ENCODE measurements around the gene SBDS.
A peak's percentile ranks its signal among the peaks of the same experiment; 100 is the strongest.
"Not testable (repeated sequence)": the region's sequence is repeated elsewhere in the genome, so short reads cannot be mapped to it uniquely, and the experiment has no call there.

Gene SBDS

DNA sequence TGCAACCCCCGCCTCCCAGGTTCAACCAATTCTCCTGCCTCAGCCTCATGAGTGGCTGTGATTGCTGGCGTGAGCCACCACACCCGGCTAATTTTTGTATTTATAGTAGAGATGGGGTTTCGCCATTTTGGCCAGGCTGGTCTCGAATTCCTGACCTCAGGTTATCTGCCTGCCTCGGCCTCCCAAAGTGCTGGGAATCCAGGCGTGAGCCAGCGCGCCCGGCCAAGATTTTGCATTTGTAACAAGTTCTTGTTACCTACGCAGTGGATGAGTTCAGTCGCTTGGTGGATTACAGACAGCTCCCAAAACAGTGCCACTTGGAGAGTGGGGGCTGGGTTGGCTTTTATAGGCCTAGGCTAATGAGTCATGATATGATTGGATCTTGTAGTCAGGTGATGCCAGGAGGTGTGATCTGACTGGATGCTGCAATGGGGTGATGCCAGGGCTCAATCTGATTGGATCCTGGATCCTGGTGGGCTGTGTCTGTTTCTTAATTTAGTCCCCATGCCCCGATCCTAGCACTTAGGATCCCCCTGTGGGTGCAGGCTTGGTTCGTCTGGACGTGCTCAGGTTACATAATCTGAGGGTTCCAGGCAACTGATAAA is 20.3 kb downstream of the SBDS start:
- FAIRE-seq (no peak), DNase-seq (ENCODE audit: insufficient read length, low spot score) (no peak)

DNA sequence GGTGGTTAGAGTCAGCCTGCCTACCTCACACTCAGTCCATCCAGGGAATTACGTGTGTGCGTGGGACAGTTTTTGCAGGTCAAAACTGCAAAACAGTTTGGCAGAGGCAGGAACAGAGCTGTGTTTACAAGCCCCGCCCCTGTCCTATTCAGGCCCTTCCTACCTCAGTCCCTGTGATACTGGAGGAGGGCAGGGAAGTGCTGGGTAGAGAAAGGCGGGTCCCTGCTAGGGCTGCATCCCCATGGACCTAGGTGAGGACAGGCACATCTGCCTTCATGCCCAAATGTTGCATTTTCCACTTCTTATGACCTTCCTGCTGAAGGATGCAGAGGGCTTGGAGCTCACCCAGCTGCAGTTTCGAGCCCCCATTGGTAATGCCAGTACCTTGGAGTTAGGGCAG is 25.1 kb downstream of the SBDS start:
- TF ChIP-seq TAF1 (IDR thresholded peaks at IDR 0.05; ENCODE audit: low read depth, low read length) (no peak), SPI1 (IDR thresholded peaks at IDR 0.05; ENCODE audit: low read depth, low read length) (no peak), POLR2A (IDR thresholded peaks at IDR 0.05; ENCODE audit: low read depth, low read length) (no peak), PAX5 (IDR thresholded peaks at IDR 0.05; ENCODE audit: insufficient read depth, low read length, severe bottlenecking) (no peak), POLR2AphosphoS5 (IDR thresholded peaks at IDR 0.05; ENCODE audit: low read depth, low read length) (no peak), POU2F2 (IDR thresholded peaks at IDR 0.05; ENCODE audit: low read depth, low read length) (no peak)
- DNase-seq (ENCODE audit: insufficient read length, low spot score) (no peak), FAIRE-seq (no peak)

More for the DNA sequence above, 20.3 kb downstream of the SBDS start:
- TF ChIP-seq PAX5 (IDR thresholded peaks at IDR 0.05; ENCODE audit: insufficient read depth, low read length, severe bottlenecking) (no peak), TAF1 (IDR thresholded peaks at IDR 0.05; ENCODE audit: low read depth, low read length) (no peak), POU2F2 (IDR thresholded peaks at IDR 0.05; ENCODE audit: low read depth, low read length) (no peak), SPI1 (IDR thresholded peaks at IDR 0.05; ENCODE audit: low read depth, low read length) (no peak), POLR2AphosphoS5 (IDR thresholded peaks at IDR 0.05; ENCODE audit: low read depth, low read length) (no peak), POLR2A (IDR thresholded peaks at IDR 0.05; ENCODE audit: low read depth, low read length) (no peak)

DNA sequence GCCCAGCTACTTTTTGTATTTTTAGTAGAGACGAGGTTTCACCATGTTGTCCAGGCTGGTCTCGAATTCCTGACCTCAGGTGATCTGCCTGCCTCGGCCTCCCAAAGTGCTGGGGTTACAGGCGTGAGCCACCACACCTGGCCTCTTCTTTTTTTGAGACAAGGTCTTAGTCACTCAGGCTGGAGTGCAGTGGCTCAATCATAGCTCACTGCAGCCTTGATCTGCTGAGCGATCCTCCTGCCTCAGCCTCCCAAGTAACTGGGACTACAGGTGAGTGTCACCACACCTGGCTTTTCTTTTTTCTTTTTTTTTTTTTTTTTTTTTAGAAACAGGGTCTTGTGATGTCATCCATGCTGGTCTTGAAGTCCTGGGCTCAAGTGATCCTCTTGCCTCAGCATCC is 26.4 kb downstream of the SBDS start:
- DNase-seq (ENCODE audit: insufficient read length, low spot score); FAIRE-seq: not testable (repeated sequence)

DNA sequence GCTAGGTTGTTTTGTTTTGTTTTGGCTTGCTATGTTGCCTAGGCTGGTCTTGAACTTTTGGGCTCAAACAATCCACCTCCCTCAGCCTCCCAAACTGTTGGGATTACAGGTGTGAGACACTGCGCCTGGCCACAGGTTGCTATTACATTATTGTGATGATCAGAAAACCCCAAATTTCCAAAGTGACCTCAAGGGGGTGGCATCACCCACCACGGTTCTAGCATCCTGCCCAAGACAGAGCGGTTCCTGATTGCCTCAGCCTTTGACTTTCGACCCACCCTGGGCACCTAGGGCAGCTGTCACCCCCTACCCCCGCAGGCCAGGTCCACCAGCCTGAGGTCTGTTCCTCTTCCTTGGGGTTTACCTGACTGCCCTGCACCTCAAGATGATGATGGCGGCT is 28.4 kb downstream of the SBDS start:
- no peak for DNase-seq (ENCODE audit: insufficient read length, low spot score)

DNA sequence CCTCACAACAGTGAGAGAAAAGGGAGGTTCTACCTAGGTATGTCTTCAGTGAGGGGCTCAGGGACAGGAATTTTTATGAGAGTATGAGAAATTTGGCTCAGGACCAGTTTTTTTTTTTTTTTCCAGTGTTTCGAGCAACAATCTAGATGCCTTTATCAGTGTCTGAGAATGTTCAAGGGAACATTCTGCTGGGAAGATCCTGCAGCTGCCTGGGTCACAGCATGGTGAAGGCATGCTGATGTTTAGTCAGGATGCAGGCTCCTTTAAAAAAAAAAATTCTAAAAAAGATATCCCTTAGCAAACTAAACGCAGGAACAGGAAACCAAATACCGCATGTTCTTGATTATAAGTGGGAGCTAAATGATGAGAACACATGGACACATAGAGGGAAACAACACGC is 31.0 kb downstream of the SBDS start:
- DNase-seq (ENCODE audit: insufficient read length, low spot score) (no peak), FAIRE-seq (no peak)
- TF ChIP-seq POLR2AphosphoS5 (IDR thresholded peaks at IDR 0.05; ENCODE audit: low read depth, low read length) (no peak), POLR2A (IDR thresholded peaks at IDR 0.05; ENCODE audit: low read depth, low read length) (no peak), SPI1 (IDR thresholded peaks at IDR 0.05; ENCODE audit: low read depth, low read length) (no peak), POU2F2 (IDR thresholded peaks at IDR 0.05; ENCODE audit: low read depth, low read length) (no peak), TAF1 (IDR thresholded peaks at IDR 0.05; ENCODE audit: low read depth, low read length) (no peak)

More for the DNA sequence above, 28.4 kb downstream of the SBDS start:
- no peak for FAIRE-seq
- TF ChIP-seq POLR2AphosphoS5 (IDR thresholded peaks at IDR 0.05; ENCODE audit: low read depth, low read length) (no peak), PAX5 (IDR thresholded peaks at IDR 0.05; ENCODE audit: insufficient read depth, low read length, severe bottlenecking) (no peak), SPI1 (IDR thresholded peaks at IDR 0.05; ENCODE audit: low read depth, low read length) (no peak), POLR2A (IDR thresholded peaks at IDR 0.05; ENCODE audit: low read depth, low read length) (no peak), POU2F2 (IDR thresholded peaks at IDR 0.05; ENCODE audit: low read depth, low read length) (no peak), TAF1 (IDR thresholded peaks at IDR 0.05; ENCODE audit: low read depth, low read length) (no peak)

DNA sequence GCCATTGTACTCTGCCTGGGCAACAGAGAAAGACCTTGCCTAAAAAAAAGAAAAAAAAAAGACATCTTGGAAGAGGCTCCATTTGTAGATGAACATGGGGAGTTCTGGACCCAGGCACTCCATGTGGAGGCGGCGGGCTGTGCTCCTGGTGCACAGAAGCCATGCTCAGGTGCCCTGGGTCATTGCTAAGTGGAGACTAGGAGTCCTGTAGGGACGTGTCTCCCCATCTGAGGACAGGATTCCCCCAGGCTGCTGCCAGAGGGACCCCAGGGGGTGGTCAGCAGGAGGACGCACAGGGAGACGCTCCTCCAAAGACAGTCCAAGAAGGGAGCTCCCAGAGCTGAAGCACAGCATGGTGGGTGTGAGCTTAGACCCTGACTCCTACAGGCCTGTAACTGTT is 34.3 kb downstream of the SBDS start:
- DNase-seq (ENCODE audit: insufficient read length, low spot score) (no peak), FAIRE-seq (no peak)
- TF ChIP-seq POLR2AphosphoS5 (IDR thresholded peaks at IDR 0.05; ENCODE audit: low read depth, low read length) (no peak), TAF1 (IDR thresholded peaks at IDR 0.05; ENCODE audit: low read depth, low read length) (no peak), POU2F2 (IDR thresholded peaks at IDR 0.05; ENCODE audit: low read depth, low read length) (no peak), PAX5 (IDR thresholded peaks at IDR 0.05; ENCODE audit: insufficient read depth, low read length, severe bottlenecking) (no peak)

DNA sequence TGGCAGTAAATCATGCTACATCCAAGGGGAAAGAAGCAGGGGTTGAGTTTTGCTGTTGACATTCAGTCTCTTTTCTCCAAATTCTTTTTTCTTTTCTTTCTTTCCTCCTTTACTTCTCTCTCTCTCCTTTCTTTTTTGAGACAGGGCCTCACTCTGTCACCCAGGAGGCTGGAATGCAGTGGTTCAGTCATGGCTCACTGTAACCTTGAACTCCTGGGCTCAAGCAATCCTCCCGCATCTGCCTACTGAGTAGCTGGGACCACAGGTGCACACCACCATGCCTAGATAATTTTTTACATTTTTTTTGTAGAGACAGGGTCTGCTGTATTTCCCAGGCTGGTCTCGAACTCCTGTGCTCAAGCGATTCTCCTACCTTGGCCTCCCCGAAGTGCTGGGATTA is 35.2 kb downstream of the SBDS start:
- no peak for TF ChIP-seq SPI1 (IDR thresholded peaks at IDR 0.05; ENCODE audit: low read depth, low read length)
- no peak for TF ChIP-seq POU2F2 (IDR thresholded peaks at IDR 0.05; ENCODE audit: low read depth, low read length)
- no peak for TF ChIP-seq PAX5 (IDR thresholded peaks at IDR 0.05; ENCODE audit: insufficient read depth, low read length, severe bottlenecking)
- no peak for TF ChIP-seq POLR2A (IDR thresholded peaks at IDR 0.05; ENCODE audit: low read depth, low read length)
- no peak for TF ChIP-seq TAF1 (IDR thresholded peaks at IDR 0.05; ENCODE audit: low read depth, low read length)
- no peak for TF ChIP-seq POLR2AphosphoS5 (IDR thresholded peaks at IDR 0.05; ENCODE audit: low read depth, low read length)
- DNase-seq (ENCODE audit: insufficient read length, low spot score): no peak
- no peak for FAIRE-seq

DNA sequence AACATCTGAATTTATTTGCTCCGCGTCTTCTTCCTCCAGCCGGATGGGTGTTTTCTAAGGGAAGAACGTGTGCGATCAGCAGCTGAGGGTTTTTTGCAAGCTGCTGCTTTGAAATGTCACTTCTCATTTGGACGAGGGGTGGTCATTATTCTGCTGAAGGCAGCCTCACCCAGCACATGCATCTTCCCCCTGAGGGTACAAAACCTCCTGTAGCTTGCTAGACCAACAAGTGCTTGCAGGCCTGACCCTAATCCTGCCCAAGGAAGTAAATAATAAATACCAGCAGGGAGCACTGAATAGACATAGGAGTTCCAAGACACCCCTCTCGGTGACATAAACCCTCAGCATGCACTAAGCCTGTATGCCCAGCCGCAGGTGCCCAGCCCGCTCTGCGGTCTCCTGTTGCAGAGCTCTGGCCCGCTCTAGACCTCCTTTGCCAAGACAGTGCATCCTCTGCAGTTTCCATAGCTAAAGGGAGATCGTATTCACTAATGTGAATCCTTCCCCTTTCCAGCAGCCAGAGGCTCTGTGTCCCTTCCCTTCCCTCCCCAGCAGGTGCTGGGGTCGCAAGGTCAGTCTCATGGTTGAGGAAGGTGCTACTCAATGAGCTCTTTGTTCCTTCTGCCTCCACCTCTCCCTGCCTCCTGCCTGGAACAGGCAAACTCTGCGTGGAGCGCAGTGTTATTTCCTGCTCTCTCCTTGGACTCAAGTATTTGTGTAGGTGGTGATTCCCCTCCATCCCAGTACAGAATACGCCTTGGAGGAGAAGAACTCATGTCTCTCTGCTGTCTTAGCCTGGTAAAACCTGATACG is 36.6 kb downstream of the SBDS start:
- TF ChIP-seq POU2F2 (IDR thresholded peaks at IDR 0.05; ENCODE audit: low read depth, low read length): no peak
- TF ChIP-seq TAF1 (IDR thresholded peaks at IDR 0.05; ENCODE audit: low read depth, low read length): no peak
- no peak for TF ChIP-seq PAX5 (IDR thresholded peaks at IDR 0.05; ENCODE audit: insufficient read depth, low read length, severe bottlenecking)
- TF ChIP-seq POLR2AphosphoS5 (IDR thresholded peaks at IDR 0.05; ENCODE audit: low read depth, low read length): no peak
- TF ChIP-seq SPI1 (IDR thresholded peaks at IDR 0.05; ENCODE audit: low read depth, low read length): no peak
- TF ChIP-seq POLR2A (IDR thresholded peaks at IDR 0.05; ENCODE audit: low read depth, low read length): no peak; the same call in 1 of the 2 replicates
- DNase-seq (ENCODE audit: insufficient read length, low spot score) (no peak), FAIRE-seq (no peak)

DNA sequence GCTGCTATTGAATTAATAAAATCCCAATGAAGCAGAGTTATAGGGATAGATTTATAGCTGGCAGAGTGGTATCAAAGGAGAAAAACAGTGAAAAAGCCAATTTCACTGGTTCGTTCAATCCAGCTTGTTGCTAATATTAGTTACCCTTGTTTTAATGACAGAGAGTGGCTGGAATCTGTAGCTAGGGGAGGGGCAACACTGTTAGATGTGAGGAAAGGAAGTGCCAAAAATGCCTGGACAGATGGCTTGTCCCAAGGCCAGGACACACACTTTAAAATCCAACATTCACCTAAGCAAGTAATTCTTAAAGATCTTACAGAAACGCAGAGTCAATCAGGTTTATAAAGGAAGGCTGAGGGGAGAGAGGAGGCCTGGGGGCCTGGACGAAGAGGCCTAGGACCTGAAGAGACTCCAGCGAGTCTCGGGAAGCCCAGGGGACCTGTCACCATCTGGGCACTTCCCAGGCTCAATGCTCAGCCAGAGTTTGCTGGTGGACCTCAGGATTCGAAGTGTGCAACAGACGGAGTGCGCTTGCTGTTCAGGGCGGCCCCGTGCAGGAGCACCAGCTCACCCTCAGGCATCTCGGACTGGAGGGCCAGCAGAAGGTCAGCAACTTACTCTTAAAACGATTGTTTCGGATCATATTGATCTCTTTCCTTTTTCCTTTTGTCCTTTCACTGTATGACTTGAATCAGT is 37.6 kb downstream of the SBDS start:
- FAIRE-seq (no peak), DNase-seq (ENCODE audit: insufficient read length, low spot score) (no peak)
- no peak for TF ChIP-seq SPI1 (IDR thresholded peaks at IDR 0.05; ENCODE audit: low read depth, low read length)
- TF ChIP-seq TAF1 (IDR thresholded peaks at IDR 0.05; ENCODE audit: low read depth, low read length): no peak
- no peak for TF ChIP-seq POU2F2 (IDR thresholded peaks at IDR 0.05; ENCODE audit: low read depth, low read length)
- TF ChIP-seq PAX5 (IDR thresholded peaks at IDR 0.05; ENCODE audit: insufficient read depth, low read length, severe bottlenecking): no peak
- peak; percentile 38; the same call in 1 of the 2 replicates for TF ChIP-seq POLR2AphosphoS5 (IDR thresholded peaks at IDR 0.05; ENCODE audit: low read depth, low read length)
- peak; percentile 44; the same call in 1 of the 2 replicates for TF ChIP-seq POLR2A (IDR thresholded peaks at IDR 0.05; ENCODE audit: low read depth, low read length)
